Measurements from ENCODE around the gene RAB35. TPM values are rescaled to one million over a fixed set of nuclear protein-coding genes. Genes with fewer than 3 reads are reported as not detected.
A peak's percentile ranks its signal among the peaks of the same experiment; 100 is the strongest.

The RAB35 gene
- total and polyA plus RNA-seq, 8 donors, result 8.1 to 35.4 (median 16.5) TPM

DNA sequence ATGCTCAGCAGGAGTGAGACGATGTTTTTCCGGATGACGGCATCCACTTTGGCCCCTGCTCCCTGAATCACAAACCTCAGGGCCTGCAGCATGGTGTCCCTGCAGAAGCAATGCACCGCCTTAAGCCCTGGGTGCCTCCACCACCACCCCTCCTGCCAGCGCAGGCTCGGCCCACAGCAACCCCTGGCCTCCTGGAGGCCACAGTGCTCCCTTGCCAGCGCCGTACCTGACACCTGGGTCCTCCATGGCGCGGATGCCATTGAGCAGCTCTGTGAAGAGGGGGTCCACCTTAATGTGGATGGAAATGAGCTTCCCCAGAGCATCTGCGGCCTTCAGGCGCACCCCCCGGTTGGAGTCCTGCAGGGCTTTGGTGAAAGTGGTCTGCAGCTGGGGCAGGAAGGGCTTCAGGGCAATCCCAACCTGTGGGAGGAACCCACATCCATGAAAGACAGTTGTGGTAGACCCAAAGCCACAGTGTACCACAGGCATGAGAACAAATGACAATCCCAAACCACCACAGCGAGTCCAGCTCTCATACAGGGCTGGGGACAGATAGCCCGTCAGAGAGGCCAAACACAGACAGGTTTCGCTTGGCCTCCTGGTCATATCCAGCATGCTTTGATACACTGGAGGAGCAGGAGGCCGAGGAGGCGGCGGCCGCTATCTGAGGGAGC is 17.9 kb upstream of the RAB35 start:
- Histone ChIP-seq H3K36me3 (peaks cover 98 to 100% (median 100%) of the 10 kb centered on the region in 4 donors), H3K27me3 (no peaks in the 10 kb centered on the region), H3K4me3 (no peak overlapping the region), H3K27ac (no peak overlapping the region), H3K4me1 (peaks cover 10 to 30% (median 19%) of the 10 kb centered on the region in 4 donors), H3K9me3 (no peaks in the 10 kb centered on the region)
- no peak for DNase-seq
- intact Hi-C loops (cut with DNase I; ENCODE audit: low total_unique reads), result no loop called here
- WGBS, 5 donors, result 94 to 98% (median 97%) methylated on average over 19 to 20 of the region's 20 CpGs
- TF ChIP-seq, protein P1, sequence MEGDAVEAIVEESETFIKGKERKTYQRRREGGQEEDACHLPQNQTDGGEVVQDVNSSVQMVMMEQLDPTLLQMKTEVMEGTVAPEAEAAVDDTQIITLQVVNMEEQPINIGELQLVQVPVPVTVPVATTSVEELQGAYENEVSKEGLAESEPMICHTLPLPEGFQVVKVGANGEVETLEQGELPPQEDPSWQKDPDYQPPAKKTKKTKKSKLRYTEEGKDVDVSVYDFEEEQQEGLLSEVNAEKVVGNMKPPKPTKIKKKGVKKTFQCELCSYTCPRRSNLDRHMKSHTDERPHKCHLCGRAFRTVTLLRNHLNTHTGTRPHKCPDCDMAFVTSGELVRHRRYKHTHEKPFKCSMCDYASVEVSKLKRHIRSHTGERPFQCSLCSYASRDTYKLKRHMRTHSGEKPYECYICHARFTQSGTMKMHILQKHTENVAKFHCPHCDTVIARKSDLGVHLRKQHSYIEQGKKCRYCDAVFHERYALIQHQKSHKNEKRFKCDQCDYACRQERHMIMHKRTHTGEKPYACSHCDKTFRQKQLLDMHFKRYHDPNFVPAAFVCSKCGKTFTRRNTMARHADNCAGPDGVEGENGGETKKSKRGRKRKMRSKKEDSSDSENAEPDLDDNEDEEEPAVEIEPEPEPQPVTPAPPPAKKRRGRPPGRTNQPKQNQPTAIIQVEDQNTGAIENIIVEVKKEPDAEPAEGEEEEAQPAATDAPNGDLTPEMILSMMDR (IDR thresholded peaks at IDR 0.05), result no peak

DNA sequence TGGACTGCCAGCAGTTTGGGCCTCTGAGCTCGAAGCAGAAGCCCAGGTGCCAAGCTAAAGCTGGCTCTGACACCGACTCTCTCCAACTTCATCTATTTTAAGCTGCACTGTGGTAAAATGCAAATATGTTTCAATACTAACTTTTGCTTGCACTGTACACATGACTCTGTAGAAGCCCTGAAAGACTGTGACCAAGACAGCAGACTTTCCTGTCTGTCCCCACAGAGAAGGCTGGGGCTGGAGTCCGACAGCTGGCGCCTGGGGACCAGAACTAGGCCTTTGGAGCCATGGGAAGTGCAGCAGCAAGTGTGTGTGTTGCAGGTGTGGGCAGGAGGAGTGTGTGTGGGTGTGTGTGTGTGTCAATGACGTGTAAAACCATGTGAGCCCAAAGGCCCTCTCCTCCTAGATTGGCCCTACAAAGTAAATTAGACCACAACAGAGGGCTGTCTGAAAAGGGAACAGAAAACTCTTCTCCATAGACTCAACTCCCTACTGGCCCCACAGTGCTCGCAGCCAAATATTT is 16.4 kb upstream of the RAB35 start:
- Histone ChIP-seq H3K9me3 (no peaks in the 10 kb centered on the region), H3K27ac (peak overlapping the region; percentile 57 to 82 (median 79)), H3K4me3 (no peak overlapping the region), H3K4me1 (peaks cover 10 to 30% (median 19%) of the 10 kb centered on the region in 4 donors), H3K27me3 (no peaks in the 10 kb centered on the region), H3K36me3 (peaks cover 97 to 100% (median 100%) of the 10 kb centered on the region in 4 donors)
- intact Hi-C loops (cut with DNase I; ENCODE audit: low total_unique reads), result no loop called here
- 46 to 67% (median 54%) methylated on average over 5 to 6 of the region's 6 CpGs for WGBS, 5 donors
- peak in 1 of 2 donors; percentile 43 for DNase-seq
- no peak for TF ChIP-seq POLR2A (IDR thresholded peaks at IDR 0.05)
- no peak for TF ChIP-seq EP300 (IDR thresholded peaks at IDR 0.05)
- TF ChIP-seq, protein P1 (IDR thresholded peaks at IDR 0.05), result no peak
- TF ChIP-seq POLR2AphosphoS5 (IDR thresholded peaks at IDR 0.05), result no peak

DNA sequence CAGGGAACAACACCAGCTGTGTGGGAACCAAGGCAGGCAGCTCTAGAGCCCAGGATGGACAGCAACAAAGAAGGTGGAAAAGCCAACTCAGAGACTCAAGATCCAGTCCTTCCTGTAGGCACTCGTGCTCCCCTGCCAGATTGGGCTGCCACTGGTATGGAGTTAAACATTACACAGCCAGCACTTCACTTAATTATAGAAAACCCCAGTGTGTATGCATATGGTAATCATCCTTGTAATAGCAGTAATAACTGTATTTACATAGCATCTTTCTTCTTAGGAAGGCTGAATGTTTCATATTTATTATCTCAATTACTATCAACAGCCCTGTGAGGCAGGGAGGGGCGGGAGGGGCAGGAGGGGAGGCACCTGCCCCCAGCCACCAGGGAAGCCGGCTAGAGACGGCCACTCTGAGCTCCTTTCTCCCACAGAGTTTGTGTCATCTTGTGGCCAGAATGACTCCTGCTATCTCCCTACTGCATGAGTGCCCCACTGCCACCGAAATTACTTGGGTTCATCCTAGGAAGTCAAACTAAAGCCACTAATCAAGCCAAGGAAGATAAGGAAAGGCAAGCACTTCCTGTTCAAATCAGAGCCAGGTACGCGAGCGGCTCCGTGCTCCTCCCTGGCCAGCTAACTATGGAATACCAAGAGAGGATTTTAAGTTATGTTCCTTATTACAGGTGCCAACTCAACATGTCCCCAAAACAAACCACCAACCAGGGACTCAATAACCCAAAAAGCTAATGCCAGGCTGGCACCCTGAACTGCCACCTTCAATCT is 15.7 kb upstream of the RAB35 start:
- H3K9me3 ChIP-seq, result no peaks in the 10 kb centered on the region
- peaks cover 10 to 34% (median 19%) of the 10 kb centered on the region in 4 donors for H3K4me1 ChIP-seq
- peaks cover 97 to 100% (median 100%) of the 10 kb centered on the region in 4 donors for H3K36me3 ChIP-seq
- peak overlapping the region; percentile 57 to 82 (median 79) for H3K27ac ChIP-seq
- H3K4me3 ChIP-seq, result peak overlapping the region in 1 of 4 donors; percentile 1
- TF ChIP-seq EP300 (IDR thresholded peaks at IDR 0.05), result no peak
- peak in 1 of 3 donors; percentile 58 for TF ChIP-seq POLR2AphosphoS5 (IDR thresholded peaks at IDR 0.05)
- intact Hi-C loops (cut with DNase I; ENCODE audit: low total_unique reads), result no loop called here
- peak; percentile 47 to 64 for DNase-seq
- WGBS, 5 donors, result 30 to 67% (median 53%) methylated on average over 9 of the region's 9 CpGs
- H3K27me3 ChIP-seq, result no peaks in the 10 kb centered on the region

DNA sequence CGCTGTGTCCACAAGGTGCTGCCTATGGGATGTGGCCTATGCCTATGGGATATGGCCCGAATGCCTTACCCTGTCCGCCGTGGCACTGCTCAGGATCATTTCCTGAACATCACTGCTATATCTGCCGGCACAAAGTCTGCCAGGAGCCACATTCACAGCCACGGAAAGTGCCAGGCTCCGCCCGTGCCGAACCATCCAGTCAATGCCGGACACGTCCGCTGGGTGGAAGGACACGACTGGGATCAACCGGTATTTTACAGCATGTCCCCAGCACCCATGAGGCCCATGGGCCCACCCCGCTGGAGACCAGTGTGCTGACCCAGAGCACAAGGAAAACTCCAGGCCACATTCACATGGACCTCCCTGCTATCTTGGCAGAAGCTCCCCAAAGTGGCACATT is 14.6 kb upstream of the RAB35 start:
- Histone ChIP-seq H3K36me3 (peaks cover 87 to 100% (median 100%) of the 10 kb centered on the region in 4 donors), H3K9me3 (no peaks in the 10 kb centered on the region), H3K27me3 (no peaks in the 10 kb centered on the region), H3K27ac (peak overlapping the region; percentile 57 to 82 (median 67)), H3K4me3 (no peak overlapping the region), H3K4me1 (peaks cover 10 to 45% (median 19%) of the 10 kb centered on the region in 4 donors)
- WGBS, 5 donors, result 93 to 100% (median 97%) methylated on average over 7 to 15 of the region's 15 CpGs
- TF ChIP-seq POLR2AphosphoS5 (IDR thresholded peaks at IDR 0.05) (no peak), EP300 (IDR thresholded peaks at IDR 0.05) (no peak), POLR2A (IDR thresholded peaks at IDR 0.05) (no peak)
- TF ChIP-seq, protein P1 (IDR thresholded peaks at IDR 0.05), result no peak
- DNase-seq, result no peak
- intact Hi-C loops (cut with DNase I; ENCODE audit: low total_unique reads), result no loop called here

All from stomach (tissue), 9 donors.